Liver (tissue), 3 donors: ENCODE results near the gene WDR26.
"Not testable (repeated sequence)": the region's sequence is repeated elsewhere in the genome, so short reads cannot be mapped to it uniquely, and the experiment has no call there.

Source experiments
- RAD21 ChIP-seq, 2 donors: IDR thresholded peaks; 2 replicates each; pipeline ENCODE4 v1.6.1; 2016; ENCODE audit warnings: antibody characterized with exemption in 2 of 2, mild to moderate bottlenecking in 2 of 2
- TF ChIP-seq, protein P1 (sequence below): fragments of 150-350 bp; IDR thresholded peaks from 2 replicates; pipeline ENCODE4 v1.5.1; 2017; ENCODE audit warnings: improper control_type of control experiment, low read depth, low read length; ENCODE audit not compliant: missing input control
- TF ChIP-seq, protein P2 (sequence below): IDR thresholded peaks from 2 replicates; pipeline ENCODE4 v1.6.1; 2016; ENCODE audit warnings: antibody characterized with exemption, mild to moderate bottlenecking
- donor health status: healthy.
- donor health status: healthy.

DNA sequence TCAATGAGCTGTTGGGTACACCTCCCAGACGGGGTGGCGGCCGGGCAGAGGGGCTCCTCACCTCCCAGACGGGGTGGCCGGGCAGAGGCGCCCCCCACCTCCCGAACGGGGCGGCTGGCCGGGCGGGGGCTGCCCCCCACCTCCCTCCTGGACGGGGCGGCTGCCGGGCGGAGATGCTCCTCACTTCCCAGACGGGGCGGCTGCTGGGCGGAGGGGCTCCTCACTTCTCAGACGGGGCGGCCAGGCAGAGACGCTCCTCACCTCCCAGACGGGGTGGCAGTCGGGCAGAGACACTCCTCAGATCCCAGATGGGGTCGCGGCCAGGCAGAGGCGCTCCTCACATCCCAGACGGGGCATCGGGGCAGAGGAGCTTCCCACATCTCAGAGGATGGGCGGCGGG, 84.9 kb downstream of the WDR26 start:
- TF ChIP-seq, protein P1, sequence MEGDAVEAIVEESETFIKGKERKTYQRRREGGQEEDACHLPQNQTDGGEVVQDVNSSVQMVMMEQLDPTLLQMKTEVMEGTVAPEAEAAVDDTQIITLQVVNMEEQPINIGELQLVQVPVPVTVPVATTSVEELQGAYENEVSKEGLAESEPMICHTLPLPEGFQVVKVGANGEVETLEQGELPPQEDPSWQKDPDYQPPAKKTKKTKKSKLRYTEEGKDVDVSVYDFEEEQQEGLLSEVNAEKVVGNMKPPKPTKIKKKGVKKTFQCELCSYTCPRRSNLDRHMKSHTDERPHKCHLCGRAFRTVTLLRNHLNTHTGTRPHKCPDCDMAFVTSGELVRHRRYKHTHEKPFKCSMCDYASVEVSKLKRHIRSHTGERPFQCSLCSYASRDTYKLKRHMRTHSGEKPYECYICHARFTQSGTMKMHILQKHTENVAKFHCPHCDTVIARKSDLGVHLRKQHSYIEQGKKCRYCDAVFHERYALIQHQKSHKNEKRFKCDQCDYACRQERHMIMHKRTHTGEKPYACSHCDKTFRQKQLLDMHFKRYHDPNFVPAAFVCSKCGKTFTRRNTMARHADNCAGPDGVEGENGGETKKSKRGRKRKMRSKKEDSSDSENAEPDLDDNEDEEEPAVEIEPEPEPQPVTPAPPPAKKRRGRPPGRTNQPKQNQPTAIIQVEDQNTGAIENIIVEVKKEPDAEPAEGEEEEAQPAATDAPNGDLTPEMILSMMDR: not testable (repeated sequence)
- TF ChIP-seq RAD21 (IDR thresholded peaks at IDR 0.05): not testable (repeated sequence)
- TF ChIP-seq, protein P2, sequence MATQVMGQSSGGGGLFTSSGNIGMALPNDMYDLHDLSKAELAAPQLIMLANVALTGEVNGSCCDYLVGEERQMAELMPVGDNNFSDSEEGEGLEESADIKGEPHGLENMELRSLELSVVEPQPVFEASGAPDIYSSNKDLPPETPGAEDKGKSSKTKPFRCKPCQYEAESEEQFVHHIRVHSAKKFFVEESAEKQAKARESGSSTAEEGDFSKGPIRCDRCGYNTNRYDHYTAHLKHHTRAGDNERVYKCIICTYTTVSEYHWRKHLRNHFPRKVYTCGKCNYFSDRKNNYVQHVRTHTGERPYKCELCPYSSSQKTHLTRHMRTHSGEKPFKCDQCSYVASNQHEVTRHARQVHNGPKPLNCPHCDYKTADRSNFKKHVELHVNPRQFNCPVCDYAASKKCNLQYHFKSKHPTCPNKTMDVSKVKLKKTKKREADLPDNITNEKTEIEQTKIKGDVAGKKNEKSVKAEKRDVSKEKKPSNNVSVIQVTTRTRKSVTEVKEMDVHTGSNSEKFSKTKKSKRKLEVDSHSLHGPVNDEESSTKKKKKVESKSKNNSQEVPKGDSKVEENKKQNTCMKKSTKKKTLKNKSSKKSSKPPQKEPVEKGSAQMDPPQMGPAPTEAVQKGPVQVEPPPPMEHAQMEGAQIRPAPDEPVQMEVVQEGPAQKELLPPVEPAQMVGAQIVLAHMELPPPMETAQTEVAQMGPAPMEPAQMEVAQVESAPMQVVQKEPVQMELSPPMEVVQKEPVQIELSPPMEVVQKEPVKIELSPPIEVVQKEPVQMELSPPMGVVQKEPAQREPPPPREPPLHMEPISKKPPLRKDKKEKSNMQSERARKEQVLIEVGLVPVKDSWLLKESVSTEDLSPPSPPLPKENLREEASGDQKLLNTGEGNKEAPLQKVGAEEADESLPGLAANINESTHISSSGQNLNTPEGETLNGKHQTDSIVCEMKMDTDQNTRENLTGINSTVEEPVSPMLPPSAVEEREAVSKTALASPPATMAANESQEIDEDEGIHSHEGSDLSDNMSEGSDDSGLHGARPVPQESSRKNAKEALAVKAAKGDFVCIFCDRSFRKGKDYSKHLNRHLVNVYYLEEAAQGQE: not testable (repeated sequence)
